ENCODE measurements around the gene DPF1.

DNA sequence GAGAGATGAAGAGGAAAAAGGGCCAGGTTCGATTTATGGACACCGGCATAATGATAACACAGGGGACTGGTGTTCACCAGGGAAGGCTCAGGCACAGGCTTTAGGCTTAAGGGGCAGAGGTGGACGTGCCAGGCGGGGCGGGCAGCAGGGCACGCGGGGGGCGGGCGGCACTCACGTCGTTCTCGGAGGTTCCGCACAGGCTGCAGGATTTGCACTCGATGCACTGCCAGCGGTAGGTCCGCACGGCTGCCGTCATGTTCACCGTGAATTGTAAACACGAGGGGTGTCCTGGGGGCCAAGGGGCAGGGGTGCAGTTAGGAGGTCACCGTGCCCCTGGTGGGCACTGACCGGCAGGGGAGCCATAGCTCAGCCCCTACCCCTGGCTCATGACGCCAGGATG is 10.6 kb downstream of the DPF1 start:
- TF ChIP-seq, protein P1, sequence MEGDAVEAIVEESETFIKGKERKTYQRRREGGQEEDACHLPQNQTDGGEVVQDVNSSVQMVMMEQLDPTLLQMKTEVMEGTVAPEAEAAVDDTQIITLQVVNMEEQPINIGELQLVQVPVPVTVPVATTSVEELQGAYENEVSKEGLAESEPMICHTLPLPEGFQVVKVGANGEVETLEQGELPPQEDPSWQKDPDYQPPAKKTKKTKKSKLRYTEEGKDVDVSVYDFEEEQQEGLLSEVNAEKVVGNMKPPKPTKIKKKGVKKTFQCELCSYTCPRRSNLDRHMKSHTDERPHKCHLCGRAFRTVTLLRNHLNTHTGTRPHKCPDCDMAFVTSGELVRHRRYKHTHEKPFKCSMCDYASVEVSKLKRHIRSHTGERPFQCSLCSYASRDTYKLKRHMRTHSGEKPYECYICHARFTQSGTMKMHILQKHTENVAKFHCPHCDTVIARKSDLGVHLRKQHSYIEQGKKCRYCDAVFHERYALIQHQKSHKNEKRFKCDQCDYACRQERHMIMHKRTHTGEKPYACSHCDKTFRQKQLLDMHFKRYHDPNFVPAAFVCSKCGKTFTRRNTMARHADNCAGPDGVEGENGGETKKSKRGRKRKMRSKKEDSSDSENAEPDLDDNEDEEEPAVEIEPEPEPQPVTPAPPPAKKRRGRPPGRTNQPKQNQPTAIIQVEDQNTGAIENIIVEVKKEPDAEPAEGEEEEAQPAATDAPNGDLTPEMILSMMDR (IDR thresholded peaks at IDR 0.05): no peak
- no peak for TF ChIP-seq POLR2A (IDR thresholded peaks at IDR 0.05)

All from adrenal gland (tissue), 5 donors.